Renal cortical epithelial cell (primary cell): Measurements from ENCODE around the gene TKFC. TPM values are rescaled to one million over a fixed set of nuclear protein-coding genes. Genes with fewer than 3 reads are reported as not detected.

Experiments used
- DNase-seq: peaks from one replicate; pipeline ENCODE4 v3.0.0-alpha.2; 2011; ENCODE audit warnings: low read depth
- total RNA-seq: library from RNA; depleted of rRNA; stranded (reverse); fragments of >200 nt; gene quantifications from 2 replicates; pipeline ENCODE4 v1.2.3, GENCODE V29; 2014

The TKFC gene
- total RNA-seq, 1 donor from 2014 or later, result 37.0 TPM

GRCh38 chr11:61325649-61326414 lies 7.2 kb upstream of the TKFC start:
- DNase-seq, result no peak

GRCh38 chr11:61327669-61328071 lies 5.4 kb upstream of the TKFC start:
- DNase-seq, result peak; percentile 28

GRCh38 chr11:61328351-61328750 lies 4.7 kb upstream of the TKFC start:
- DNase-seq, result no peak

GRCh38 chr11:61329871-61330270 lies 3.2 kb upstream of the TKFC start:
- DNase-seq, result peak; percentile 29

- DNase-seq, result no peak
Measured at GRCh38 chr11:61331651-61332050, 1.4 kb upstream of the TKFC start.

- peak; percentile 49 for DNase-seq
Measured at GRCh38 chr11:61332281-61332796, 689 bp upstream of the TKFC start.

GRCh38 chr11:61333550-61334433 lies 764 bp downstream of the TKFC start:
- no peak for DNase-seq

GRCh38 chr11:61334434-61335354 lies 1.7 kb downstream of the TKFC start:
- peak; percentile 47 for DNase-seq

GRCh38 chr11:61335355-61335710 lies 2.3 kb downstream of the TKFC start:
- no peak for DNase-seq

GRCh38 chr11:61336171-61336935 lies 3.3 kb downstream of the TKFC start:
- DNase-seq, result peak; percentile 60

- no peak for DNase-seq
Measured at GRCh38 chr11:61337706-61338470, 4.9 kb downstream of the TKFC start.

- DNase-seq, result no peak
Measured at GRCh38 chr11:61338783-61339489, 5.9 kb downstream of the TKFC start.

GRCh38 chr11:61339490-61339878 lies 6.5 kb downstream of the TKFC start:
- DNase-seq, result no peak

- DNase-seq, result no peak
Measured at GRCh38 chr11:61340979-61341378, 8.0 kb downstream of the TKFC start.

GRCh38 chr11:61341706-61342105 lies 8.7 kb downstream of the TKFC start:
- no peak for DNase-seq

- DNase-seq, result no peak
Measured at GRCh38 chr11:61342207-61342803, 9.3 kb downstream of the TKFC start.

- DNase-seq, result no peak
Measured at GRCh38 chr11:61343792-61344745, 11.0 kb downstream of the TKFC start.

GRCh38 chr11:61345170-61345610 lies 12.2 kb downstream of the TKFC start:
- DNase-seq, result no peak
